HG03432 (cell line): ENCODE measurements around the gene PPP1R3C.

Experiments used
- ATAC-seq: cut with Tn5 transposase; IDR thresholded peaks from one replicate; pipeline ENCODE4 v1.9.1; 2021; ENCODE audit warnings: mild to moderate bottlenecking, moderate library complexity; ENCODE audit not compliant: unreplicated experiment

The PPP1R3C gene

GRCh38 chr10:91629715-91630549, 2.9 kb downstream of the PPP1R3C start:
- ATAC-seq: no peak

- ATAC-seq: no peak
These were observed 4.5 kb downstream of the PPP1R3C start for GRCh38 chr10:91628383-91628782.

GRCh38 chr10:91627344-91628102, 5.3 kb downstream of the PPP1R3C start:
- no peak for ATAC-seq

GRCh38 chr10:91626936-91627335, 5.9 kb downstream of the PPP1R3C start:
- ATAC-seq: no peak

GRCh38 chr10:91624633-91625032, 8.2 kb downstream of the PPP1R3C start:
- ATAC-seq: no peak

- no peak for ATAC-seq
These were observed 10.3 kb downstream of the PPP1R3C start for GRCh38 chr10:91622601-91623000.

GRCh38 chr10:91621483-91622113, 11.3 kb downstream of the PPP1R3C start:
- no peak for ATAC-seq

GRCh38 chr10:91617072-91617609, 15.7 kb downstream of the PPP1R3C start:
- ATAC-seq: no peak

GRCh38 chr10:91616137-91616536, 16.7 kb downstream of the PPP1R3C start:
- no peak for ATAC-seq

- ATAC-seq: no peak
These were observed 18.6 kb downstream of the PPP1R3C start for GRCh38 chr10:91614225-91614624.

GRCh38 chr10:91613411-91614187, 19.3 kb downstream of the PPP1R3C start:
- no peak for ATAC-seq

- ATAC-seq: no peak
These were observed 22.0 kb downstream of the PPP1R3C start for GRCh38 chr10:91610919-91611318.

GRCh38 chr10:91610444-91610843, 22.4 kb downstream of the PPP1R3C start:
- ATAC-seq: no peak

GRCh38 chr10:91607646-91608403, 25.0 kb downstream of the PPP1R3C start:
- ATAC-seq: no peak

GRCh38 chr10:91605968-91606367, 26.9 kb downstream of the PPP1R3C start:
- ATAC-seq: no peak

GRCh38 chr10:91604553-91605534, 28.0 kb downstream of the PPP1R3C start:
- ATAC-seq: no peak

GRCh38 chr10:91603931-91604331, 28.9 kb downstream of the PPP1R3C start:
- ATAC-seq: no peak

- ATAC-seq: no peak
These were observed 29.9 kb downstream of the PPP1R3C start for GRCh38 chr10:91602868-91603568.
